Activated CD8-positive, alpha-beta T cell treated with anti-CD3 and anti-CD28 coated beads, Interleukin-2, amount 10 ng/mL, durations not matched to agents 7 days and 5 days (primary cell): ENCODE results near the gene TGFBR2. TPM values are rescaled to one million over a fixed set of nuclear protein-coding genes. Genes with fewer than 3 reads are reported as not detected.

Experiments used
- ATAC-seq: fragments of 150-1000 bp; cut with Tn5 transposase; one replicate; pipeline ENCODE4 v1.10.0; 2021; ENCODE audit warnings: moderate library complexity
- CTCF ChIA-PET: fragments of 350-600 bp; sonication (Branson Sonifier 250); formaldehyde crosslinking; loops from one replicate; lab custom pipeline; 2021; ENCODE audit warnings: antibody characterized with exemption; lab: Charles Lee
- POLR2A ChIA-PET: fragments of 350-600 bp; sonication (Branson Sonifier 250); formaldehyde crosslinking; loops from one replicate; lab custom pipeline; 2021; ENCODE audit warnings: antibody characterized with exemption; lab: Charles Lee
- DNase-seq: peaks from one replicate; pipeline ENCODE4 v3.0.0-alpha.2; 2020
- H3K27ac Mint-ChIP-seq: one replicate; pipeline ENCODE4 v1.8.0; 2021; ENCODE audit warnings: mild to moderate bottlenecking, mixed read lengths
- H3K27me3 Mint-ChIP-seq: one replicate; pipeline ENCODE4 v1.8.0; 2021; ENCODE audit warnings: low read depth, mixed read lengths
- H3K36me3 Mint-ChIP-seq: one replicate; pipeline ENCODE4 v1.8.0; 2021; ENCODE audit warnings: low read depth, mixed read lengths
- H3K4me1 Mint-ChIP-seq: one replicate; pipeline ENCODE4 v1.8.0; 2021; ENCODE audit warnings: low read depth, mixed read lengths
- H3K4me3 Mint-ChIP-seq: one replicate; pipeline ENCODE4 v1.8.0; 2021; ENCODE audit warnings: mild to moderate bottlenecking, mixed read lengths
- H3K9me3 Mint-ChIP-seq: one replicate; pipeline ENCODE4 v1.8.0; 2022; ENCODE audit warnings: mixed read lengths; ENCODE audit not compliant: insufficient read depth
- total RNA-seq, 2 experiments: library from RNA; stranded (reverse); gene quantifications; one replicate each; pipeline ENCODE4 v1.2.3, GENCODE V29; 2021

TGFBR2 gene
- total RNA-seq, 2 experiments from 2014 or later, result 62.7 to 64.5 TPM

DNA sequence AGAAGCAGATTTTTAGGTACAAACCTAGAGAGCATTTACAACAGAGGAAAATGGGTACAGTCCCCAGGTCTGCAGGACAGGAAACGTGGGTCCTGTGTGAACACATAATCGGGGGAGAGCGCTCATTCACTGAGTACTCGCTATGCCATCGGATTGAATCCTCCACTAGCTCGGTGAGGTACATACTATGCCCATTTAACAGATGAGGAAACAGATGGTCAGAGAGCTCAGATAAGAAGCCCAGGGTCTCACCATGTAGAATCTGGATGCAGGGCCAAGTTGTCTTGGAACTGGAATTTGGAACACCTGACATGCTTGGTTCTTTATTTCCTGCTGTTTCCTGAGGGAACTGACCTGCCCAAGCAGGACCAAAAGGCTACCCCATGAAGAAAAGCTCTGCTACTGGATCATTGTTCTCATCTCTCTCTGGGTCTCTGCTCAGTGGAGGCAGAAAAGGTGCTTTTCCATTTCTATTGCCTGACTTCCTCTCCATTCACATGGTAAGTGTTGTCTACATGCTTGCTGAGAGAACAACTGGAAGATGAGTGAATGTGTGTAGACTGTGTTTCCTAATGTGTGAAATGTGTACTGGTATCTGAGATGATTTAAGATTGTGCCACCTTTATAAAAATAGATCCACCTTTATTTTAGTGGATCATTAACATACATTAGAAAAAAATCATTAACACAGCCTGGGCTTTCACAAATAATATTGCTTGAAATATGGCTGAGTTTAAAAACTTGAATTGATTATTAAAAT is 89.1 kb downstream of the TGFBR2 start:
- CTCF ChIA-PET, result interaction anchor here (1.0 to 5.4 kb wide), 10 partner anchors 9 to 654 kb away, joined by 3 to 27 read pairs (median 10); no protein-coding TSS in a partner anchor
- peak overlapping the region; percentile 22 for H3K27ac Mint-ChIP-seq

GRCh38 chr3:30696403-30696819 is 90.0 kb downstream of the TGFBR2 start:
- H3K9me3 Mint-ChIP-seq, result peaks cover 6% of the 10 kb centered on the region
- peaks cover 23% of the 10 kb centered on the region for H3K4me1 Mint-ChIP-seq
- ChIA-PET POLR2A (interaction anchor here (0.9 kb wide), 1 partner anchor 36 kb away, joined by 3 read pairs; no protein-coding TSS in a partner anchor), CTCF (interaction anchor here (0.6 to 5.4 kb wide), 5 partner anchors 19 to 655 kb away, joined by 3 to 27 read pairs (median 4); no protein-coding TSS in a partner anchor)
- H3K4me3 Mint-ChIP-seq, result no peak overlapping the region
- DNase-seq (no peak), ATAC-seq (no peak)
- no peaks in the 10 kb centered on the region for H3K27me3 Mint-ChIP-seq
- peaks cover 75% of the 10 kb centered on the region for H3K36me3 Mint-ChIP-seq
- peak overlapping the region; percentile 22 for H3K27ac Mint-ChIP-seq

More for the DNA sequence above, 89.1 kb downstream of the TGFBR2 start:
- Mint-ChIP-seq H3K36me3 (peaks cover 74% of the 10 kb centered on the region), H3K27me3 (no peaks in the 10 kb centered on the region), H3K4me3 (no peak overlapping the region), H3K9me3 (no peaks in the 10 kb centered on the region), H3K4me1 (peaks cover 31% of the 10 kb centered on the region)
- DNase-seq (no peak), ATAC-seq (no peak)
- POLR2A ChIA-PET, result interaction anchor here (0.6 kb wide), 1 partner anchor 328 kb away, joined by 4 read pairs; no protein-coding TSS in a partner anchor

GRCh38 chr3:30696896-30697295 is 90.5 kb downstream of the TGFBR2 start:
- DNase-seq (no peak), ATAC-seq (no peak)
- H3K4me1 Mint-ChIP-seq, result peaks cover 21% of the 10 kb centered on the region
- no peak overlapping the region for H3K4me3 Mint-ChIP-seq
- H3K27ac Mint-ChIP-seq, result no peak overlapping the region
- peaks cover 78% of the 10 kb centered on the region for H3K36me3 Mint-ChIP-seq
- H3K9me3 Mint-ChIP-seq, result peaks cover 7% of the 10 kb centered on the region
- CTCF ChIA-PET, result interaction anchor here (0.6 to 5.4 kb wide), 4 partner anchors 20 to 378 kb away, joined by 3 to 27 read pairs (median 4); no protein-coding TSS in a partner anchor
- no peaks in the 10 kb centered on the region for H3K27me3 Mint-ChIP-seq
- POLR2A ChIA-PET, result interaction anchor here (0.9 kb wide), 1 partner anchor 36 kb away, joined by 3 read pairs; no protein-coding TSS in a partner anchor

DNA sequence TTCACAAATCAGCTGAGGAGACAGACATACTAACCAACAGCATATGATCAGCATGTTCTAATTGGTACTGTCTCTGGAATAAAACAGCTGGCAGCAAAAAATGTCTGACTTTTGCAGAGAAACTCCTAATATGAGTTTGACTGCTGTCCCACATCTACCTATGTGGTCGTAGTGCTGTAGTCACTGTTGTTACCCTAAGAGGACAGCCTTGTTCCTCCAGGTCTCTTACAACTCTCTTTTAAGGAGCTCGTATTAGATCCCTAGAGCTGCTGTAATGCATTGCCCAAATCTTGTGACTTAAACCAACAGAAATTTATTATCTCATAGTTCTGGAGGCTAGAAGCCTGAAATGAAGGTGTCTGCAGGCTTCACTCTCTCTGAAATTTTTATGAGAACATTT is 92.1 kb downstream of the TGFBR2 start:
- Mint-ChIP-seq H3K9me3 (peaks cover 12% of the 10 kb centered on the region), H3K36me3 (peaks cover 75% of the 10 kb centered on the region), H3K27ac (no peak overlapping the region), H3K4me1 (peaks cover 7% of the 10 kb centered on the region), H3K27me3 (no peaks in the 10 kb centered on the region), H3K4me3 (no peak overlapping the region)
- ATAC-seq (no peak), DNase-seq (no peak)
- POLR2A ChIA-PET, result no interaction called here
- CTCF ChIA-PET, result no interaction called here

DNA sequence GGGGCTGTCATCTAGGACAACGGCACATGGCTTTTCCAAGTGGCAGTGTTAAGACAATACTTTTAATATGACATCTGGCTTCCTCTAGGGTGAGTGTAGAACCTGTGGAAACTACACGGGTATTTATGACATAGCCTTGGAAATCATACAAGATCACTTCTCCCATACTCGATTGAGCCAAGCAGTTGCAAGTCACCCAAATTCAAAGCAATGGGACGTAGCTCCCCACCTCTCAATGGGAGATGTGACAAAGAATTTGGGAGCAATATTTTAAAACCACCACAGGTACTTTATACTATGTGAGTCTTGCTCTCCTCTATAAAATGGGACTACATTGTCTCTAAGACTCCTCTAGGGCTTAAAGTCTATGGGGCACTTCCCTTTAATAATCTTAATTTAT is 93.5 kb downstream of the TGFBR2 start:
- no peak overlapping the region for H3K4me3 Mint-ChIP-seq
- ChIA-PET CTCF (no interaction called here), POLR2A (no interaction called here)
- DNase-seq (no peak), ATAC-seq (no peak)
- H3K27me3 Mint-ChIP-seq, result no peaks in the 10 kb centered on the region
- peaks cover 5% of the 10 kb centered on the region for H3K4me1 Mint-ChIP-seq
- H3K36me3 Mint-ChIP-seq, result peaks cover 73% of the 10 kb centered on the region
- H3K27ac Mint-ChIP-seq, result no peak overlapping the region
- peaks cover 12% of the 10 kb centered on the region for H3K9me3 Mint-ChIP-seq

GRCh38 chr3:30700702-30701321 is 94.4 kb downstream of the TGFBR2 start:
- H3K36me3 Mint-ChIP-seq, result peaks cover 71% of the 10 kb centered on the region
- H3K9me3 Mint-ChIP-seq, result peaks cover 12% of the 10 kb centered on the region
- peaks cover 5% of the 10 kb centered on the region for H3K4me1 Mint-ChIP-seq
- H3K27me3 Mint-ChIP-seq, result no peaks in the 10 kb centered on the region
- no peak overlapping the region for H3K27ac Mint-ChIP-seq
- no peak for DNase-seq
- ChIA-PET POLR2A (no interaction called here), CTCF (interaction anchor here (1.2 to 1.4 kb wide), 2 partner anchors 7 to 265 kb away, joined by 3 to 5 read pairs; no protein-coding TSS in a partner anchor)
- H3K4me3 Mint-ChIP-seq, result no peak overlapping the region
- no peak for ATAC-seq

GRCh38 chr3:30702038-30702827 is 95.8 kb downstream of the TGFBR2 start:
- ChIA-PET CTCF (interaction anchor here (0.9 to 1.4 kb wide), 3 partner anchors 9 to 503 kb away, joined by 3 to 5 read pairs (median 3); no protein-coding TSS in a partner anchor), POLR2A (interaction anchor here (0.5 kb wide), 1 partner anchor 11 kb away, joined by 3 read pairs; no protein-coding TSS in a partner anchor)
- no peak for DNase-seq
- ATAC-seq, result no peak
- no peak overlapping the region for H3K27ac Mint-ChIP-seq
- H3K9me3 Mint-ChIP-seq, result peaks cover 12% of the 10 kb centered on the region
- peaks cover 74% of the 10 kb centered on the region for H3K36me3 Mint-ChIP-seq
- no peaks in the 10 kb centered on the region for H3K27me3 Mint-ChIP-seq
- H3K4me1 Mint-ChIP-seq, result no peaks in the 10 kb centered on the region
- H3K4me3 Mint-ChIP-seq, result no peak overlapping the region

GRCh38 chr3:30702828-30703397 is 96.5 kb downstream of the TGFBR2 start:
- CTCF ChIA-PET, result interaction anchor here (2.0 kb wide), 1 partner anchor 9 kb away, joined by 13 read pairs; no protein-coding TSS in a partner anchor
- no peak for ATAC-seq
- POLR2A ChIA-PET, result interaction anchor here (0.5 kb wide), 1 partner anchor 10 kb away, joined by 3 read pairs; no protein-coding TSS in a partner anchor

DNA sequence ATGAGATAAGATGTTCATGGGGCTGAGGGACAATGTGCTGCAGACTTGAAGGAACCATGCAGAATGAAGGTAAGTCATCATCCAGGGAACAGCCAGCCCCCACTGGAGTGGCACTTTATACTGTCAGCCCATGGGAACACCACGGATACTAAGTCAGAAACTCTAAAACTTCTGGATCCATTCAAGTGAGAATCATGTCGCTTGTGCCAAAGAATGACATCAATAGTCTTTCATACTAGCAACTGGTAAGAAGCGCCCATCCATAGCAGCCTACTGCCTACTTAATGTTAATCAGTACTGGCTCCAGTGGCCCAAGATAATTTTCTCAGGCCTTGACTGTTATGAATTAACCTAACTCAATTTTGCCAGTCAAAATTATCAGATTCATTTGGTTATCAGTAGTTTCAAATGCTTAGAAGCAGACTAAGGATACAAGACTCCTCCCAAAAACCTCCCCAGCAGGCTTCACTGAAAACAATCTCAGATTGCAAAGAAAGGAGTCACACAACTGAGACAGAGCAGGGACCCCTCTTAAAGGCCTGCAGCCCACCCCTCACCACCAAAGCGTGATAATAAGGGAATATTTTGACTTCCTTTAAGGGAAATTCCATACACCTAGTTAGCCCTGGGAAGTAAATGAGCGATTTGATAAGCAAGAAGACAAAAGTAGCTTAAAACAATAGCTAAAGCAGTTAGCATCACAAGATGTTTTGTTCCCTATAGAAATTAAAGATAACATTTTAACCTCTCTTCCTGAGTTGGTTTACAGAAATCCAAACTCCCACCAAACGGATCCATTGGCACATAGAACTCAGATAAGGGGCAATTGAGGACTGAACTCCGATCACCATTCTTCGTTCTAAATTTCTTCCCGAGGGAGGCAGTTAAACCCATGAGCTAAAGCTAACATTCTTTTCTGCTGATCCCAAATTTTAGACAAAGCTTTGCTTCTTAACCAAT is 98.8 kb downstream of the TGFBR2 start:
- Mint-ChIP-seq H3K9me3 (peaks cover 12% of the 10 kb centered on the region), H3K4me3 (no peak overlapping the region), H3K4me1 (peaks cover 5% of the 10 kb centered on the region), H3K36me3 (peaks cover 54% of the 10 kb centered on the region), H3K27me3 (no peaks in the 10 kb centered on the region), H3K27ac (no peak overlapping the region)
- ATAC-seq (no peak), DNase-seq (no peak)
- ChIA-PET CTCF (interaction anchor here (1.3 to 2.0 kb wide), 2 partner anchors 12 to 46 kb away, joined by 4 to 13 read pairs; no protein-coding TSS in a partner anchor), POLR2A (no interaction called here)

More at GRCh38 chr3:30702828-30703397, 96.5 kb downstream of the TGFBR2 start:
- Mint-ChIP-seq H3K27ac (no peak overlapping the region), H3K36me3 (peaks cover 68% of the 10 kb centered on the region), H3K4me3 (no peak overlapping the region), H3K9me3 (peaks cover 12% of the 10 kb centered on the region), H3K4me1 (no peaks in the 10 kb centered on the region), H3K27me3 (no peaks in the 10 kb centered on the region)
- no peak for DNase-seq

GRCh38 chr3:30707825-30708224 is 101.4 kb downstream of the TGFBR2 start:
- ChIA-PET POLR2A (no interaction called here), CTCF (interaction anchor here (0.7 kb wide), 1 partner anchor 11 kb away, joined by 3 read pairs; no protein-coding TSS in a partner anchor)
- peaks cover 5% of the 10 kb centered on the region for H3K4me1 Mint-ChIP-seq
- no peaks in the 10 kb centered on the region for H3K27me3 Mint-ChIP-seq
- ATAC-seq (no peak), DNase-seq (no peak)
- no peaks in the 10 kb centered on the region for H3K9me3 Mint-ChIP-seq
- H3K36me3 Mint-ChIP-seq, result peaks cover 36% of the 10 kb centered on the region
- H3K4me3 Mint-ChIP-seq, result no peak overlapping the region
- H3K27ac Mint-ChIP-seq, result no peak overlapping the region
